DMS153 (cell line): ENCODE measurements around the gene BBS5.
"Not testable (repeated sequence)": the region's sequence is repeated elsewhere in the genome, so short reads cannot be mapped to it uniquely, and the experiment has no call there.

Source experiments
- DNase-seq: peaks from one replicate; lab custom pipeline; 2025; lab: John Stamatoyannopoulos, UW

The BBS5 gene

GRCh38 chr2:169486487-169486886 is 7.2 kb downstream of the BBS5 start:
- DNase-seq, result no peak

- DNase-seq, result no peak
Observed at GRCh38 chr2:169490834-169491233, 11.5 kb downstream of the BBS5 start.

- DNase-seq, result no peak
Observed at GRCh38 chr2:169491378-169491777, 12.1 kb downstream of the BBS5 start.

GRCh38 chr2:169493360-169493759 is 14.1 kb downstream of the BBS5 start:
- DNase-seq, result no peak

GRCh38 chr2:169495310-169495928 is 16.1 kb downstream of the BBS5 start:
- DNase-seq, result no peak

- no peak for DNase-seq
Observed at GRCh38 chr2:169504651-169505050, 25.4 kb downstream of the BBS5 start.

GRCh38 chr2:169507698-169508097 is 28.4 kb downstream of the BBS5 start:
- DNase-seq, result peak; percentile 97

GRCh38 chr2:169509298-169509885 is 30.1 kb downstream of the BBS5 start, which contains the start of gene KLHL41:
KLHL41 (plus strand) TSS chr2:169509702; CDS start chr2:169509779, 77 bp downstream.
- peak; percentile 34 for DNase-seq

- no peak for DNase-seq
Observed at GRCh38 chr2:169509955-169510354, 30.7 kb downstream of the BBS5 start.

GRCh38 chr2:169510496-169510895 is 31.2 kb downstream of the BBS5 start:
- peak; percentile 15 for DNase-seq

- DNase-seq, result no peak
Observed at GRCh38 chr2:169511818-169512217, 32.5 kb downstream of the BBS5 start.

GRCh38 chr2:169512525-169512924 is 33.2 kb downstream of the BBS5 start:
- DNase-seq, result peak; percentile 38

GRCh38 chr2:169513094-169513493 is 33.8 kb downstream of the BBS5 start:
- DNase-seq, result no peak

- no peak for DNase-seq
Observed at GRCh38 chr2:169513926-169514325, 34.6 kb downstream of the BBS5 start.

- not testable (repeated sequence) for DNase-seq
Observed at GRCh38 chr2:169514758-169515157, 35.5 kb downstream of the BBS5 start.

- not testable (repeated sequence) for DNase-seq
Observed at GRCh38 chr2:169516488-169516995, 37.2 kb downstream of the BBS5 start.

- no peak for DNase-seq
Observed at GRCh38 chr2:169520896-169521295, 41.6 kb downstream of the BBS5 start.

GRCh38 chr2:169523681-169524080 is 44.4 kb downstream of the BBS5 start:
- DNase-seq, result no peak

GRCh38 chr2:169525434-169525833 is 46.1 kb downstream of the BBS5 start:
- DNase-seq, result peak; percentile 55

GRCh38 chr2:169526451-169526850 is 47.2 kb downstream of the BBS5 start:
- DNase-seq, result no peak

GRCh38 chr2:169528271-169528701 is 49.0 kb downstream of the BBS5 start:
- peak; percentile 12 for DNase-seq

GRCh38 chr2:169539460-169539859 is 60.2 kb downstream of the BBS5 start:
- DNase-seq, result not testable (repeated sequence)

- DNase-seq, result no peak
Observed at GRCh38 chr2:169540146-169540545, 60.9 kb downstream of the BBS5 start.

- no peak for DNase-seq
Observed at GRCh38 chr2:169542433-169542832, 63.1 kb downstream of the BBS5 start.
